ENCODE results near the gene CFAP299.

DNA sequence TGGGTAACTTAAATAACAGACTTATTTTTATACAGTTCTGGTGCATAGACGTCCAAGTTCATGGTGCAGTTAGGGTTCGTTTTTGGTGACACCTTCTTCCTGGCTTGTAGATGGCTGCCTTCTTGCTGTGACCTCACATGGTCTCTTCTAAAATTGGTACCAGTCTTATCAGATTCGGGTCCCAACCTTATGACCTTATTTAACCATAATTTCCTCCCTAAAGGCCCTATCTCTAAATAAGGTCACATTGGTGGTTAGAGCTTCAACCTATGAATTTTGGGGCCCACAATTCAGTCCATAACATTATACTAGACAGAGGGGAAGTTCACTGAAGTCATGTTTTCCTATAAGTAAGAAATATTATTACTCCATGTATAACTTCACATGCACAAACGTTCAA is 128.0 kb downstream of the CFAP299 start:
- TF ChIP-seq, protein P1, sequence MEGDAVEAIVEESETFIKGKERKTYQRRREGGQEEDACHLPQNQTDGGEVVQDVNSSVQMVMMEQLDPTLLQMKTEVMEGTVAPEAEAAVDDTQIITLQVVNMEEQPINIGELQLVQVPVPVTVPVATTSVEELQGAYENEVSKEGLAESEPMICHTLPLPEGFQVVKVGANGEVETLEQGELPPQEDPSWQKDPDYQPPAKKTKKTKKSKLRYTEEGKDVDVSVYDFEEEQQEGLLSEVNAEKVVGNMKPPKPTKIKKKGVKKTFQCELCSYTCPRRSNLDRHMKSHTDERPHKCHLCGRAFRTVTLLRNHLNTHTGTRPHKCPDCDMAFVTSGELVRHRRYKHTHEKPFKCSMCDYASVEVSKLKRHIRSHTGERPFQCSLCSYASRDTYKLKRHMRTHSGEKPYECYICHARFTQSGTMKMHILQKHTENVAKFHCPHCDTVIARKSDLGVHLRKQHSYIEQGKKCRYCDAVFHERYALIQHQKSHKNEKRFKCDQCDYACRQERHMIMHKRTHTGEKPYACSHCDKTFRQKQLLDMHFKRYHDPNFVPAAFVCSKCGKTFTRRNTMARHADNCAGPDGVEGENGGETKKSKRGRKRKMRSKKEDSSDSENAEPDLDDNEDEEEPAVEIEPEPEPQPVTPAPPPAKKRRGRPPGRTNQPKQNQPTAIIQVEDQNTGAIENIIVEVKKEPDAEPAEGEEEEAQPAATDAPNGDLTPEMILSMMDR (IDR thresholded peaks at IDR 0.05; ENCODE audit: low read depth, low read length, poor library complexity, severe bottlenecking): no peak
- no peak for TF ChIP-seq EZH2phosphoT487 (IDR thresholded peaks at IDR 0.05; ENCODE audit: borderline replicate concordance, low read length)

Measured in DOHH2 (cell line).